GM12864 (cell line): ENCODE results near the gene PTPRD.

ENCODE experiments used
- DNase-seq: peaks from one replicate; pipeline ENCODE4 v3.0.0-alpha.2; 2011; ENCODE audit warnings: low read depth
- H3K4me3 ChIP-seq: 2 replicates; pipeline ENCODE4 v1.5.1; 2011; ENCODE audit warnings: mild to moderate bottlenecking, low read depth, low read length, control low read depth
- CTCF ChIP-seq: IDR thresholded peaks from 2 replicates; pipeline ENCODE4 v1.5.1; 2011; ENCODE audit warnings: low read depth, mild to moderate bottlenecking, moderate library complexity, low read length, control low read depth, inconsistent platforms; ENCODE audit errors: missing control alignments

PTPRD gene

DNA sequence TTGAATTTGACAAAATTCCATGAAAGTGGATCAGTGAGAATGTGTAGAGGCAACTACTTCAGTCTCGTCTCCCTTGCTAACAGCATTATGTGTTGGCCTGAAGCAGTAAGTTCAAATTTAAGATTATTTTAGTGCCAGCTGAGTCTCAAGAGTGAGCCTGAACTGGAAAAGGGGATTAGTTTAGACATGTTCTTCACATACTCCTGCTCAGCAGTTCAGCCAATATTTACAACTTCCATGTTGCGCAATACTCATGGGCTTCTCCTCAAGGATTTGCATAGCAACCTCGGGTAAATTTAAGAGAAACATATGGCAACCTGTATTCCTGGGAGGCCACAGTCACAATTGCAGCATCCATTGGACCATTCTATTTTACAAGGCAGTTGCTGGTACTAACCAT, 553.8 kb downstream of the PTPRD start:
- DNase-seq: no peak
- TF ChIP-seq CTCF: no peak
- H3K4me3 ChIP-seq: no peak overlapping the region

GRCh38 chr9:10055886-10056395, 556.9 kb downstream of the PTPRD start:
- H3K4me3 ChIP-seq: no peak overlapping the region
- TF ChIP-seq CTCF: no peak
- no peak for DNase-seq

DNA sequence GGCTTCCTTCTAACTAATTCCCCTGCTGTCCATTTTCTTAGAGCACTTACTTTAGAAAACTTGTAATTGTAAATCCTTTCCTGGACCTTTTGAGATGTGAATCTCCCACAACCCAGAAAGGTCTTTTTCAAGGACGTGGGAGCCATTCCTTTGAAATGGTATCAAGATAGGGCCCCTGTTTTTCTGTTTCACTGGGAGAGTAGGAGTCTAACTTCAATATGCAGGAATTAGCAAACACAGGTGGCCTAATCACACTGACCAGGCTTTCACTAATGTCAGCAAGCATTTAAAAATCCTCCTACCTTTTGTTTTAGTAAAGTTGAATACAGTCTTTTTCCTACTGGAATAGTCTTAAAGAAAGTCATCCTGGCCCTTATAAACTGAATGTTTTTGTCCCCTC, 558.3 kb downstream of the PTPRD start:
- H3K4me3 ChIP-seq: no peak overlapping the region
- TF ChIP-seq CTCF: no peak

GRCh38 chr9:10052916-10053315, 559.9 kb downstream of the PTPRD start:
- H3K4me3 ChIP-seq: no peak overlapping the region
- TF ChIP-seq CTCF: no peak
- no peak for DNase-seq

More for the DNA sequence above, 558.3 kb downstream of the PTPRD start:
- no peak for DNase-seq

DNA sequence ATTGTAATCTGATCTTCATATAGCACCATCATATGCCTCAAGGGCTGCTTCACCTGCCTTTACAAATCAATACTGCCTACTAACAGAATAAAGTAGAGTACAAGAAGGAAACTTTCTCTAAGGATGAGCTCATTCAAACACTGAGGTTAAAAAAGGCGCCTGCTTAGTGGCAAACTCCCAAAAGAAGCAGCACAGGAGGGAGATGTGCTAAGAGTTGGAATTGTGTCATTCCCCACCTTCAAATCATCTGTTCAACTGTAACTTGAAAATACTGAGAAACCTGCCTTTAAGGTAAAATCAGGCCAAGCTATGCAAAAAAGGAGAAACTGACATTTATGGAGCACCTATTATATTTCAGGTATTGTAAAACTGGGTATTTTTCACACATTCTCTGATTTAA, 560.6 kb downstream of the PTPRD start:
- no peak for TF ChIP-seq CTCF
- DNase-seq: no peak
- no peak overlapping the region for H3K4me3 ChIP-seq

GRCh38 chr9:10050016-10050415, 562.8 kb downstream of the PTPRD start:
- TF ChIP-seq CTCF: no peak
- no peak overlapping the region for H3K4me3 ChIP-seq
- DNase-seq: no peak

- H3K4me3 ChIP-seq: no peak overlapping the region
- DNase-seq: no peak
- TF ChIP-seq CTCF: no peak
These were observed 563.8 kb downstream of the PTPRD start for GRCh38 chr9:10048994-10049393.
